A673 (cell line): ENCODE results near the gene P4HA1. TPM values are rescaled to one million over a fixed set of nuclear protein-coding genes. Genes with fewer than 3 reads are reported as not detected.

Experiments used
- BruUV-seq: library from RNA; stranded (reverse); fragments of 400-500 nt; replicated peaks from 2 replicates; lab custom pipeline; 2021; lab: Mats Ljungman, UMichigan
- CTCF ChIA-PET: fragments of 300-600 bp; sonication (Branson Sonifier 250); formaldehyde crosslinking; loops from one replicate; lab custom pipeline; 2022; ENCODE audit warnings: antibody characterized with exemption; lab: Charles Lee
- POLR2A ChIA-PET: fragments of 300-600 bp; sonication (Branson Sonifier 250); formaldehyde crosslinking; loops from one replicate; lab custom pipeline; 2022; ENCODE audit warnings: antibody characterized with exemption; ENCODE audit not compliant: low non-redundant PET; lab: Charles Lee
- DNase-seq: peaks from one replicate; pipeline ENCODE4 v3.0.0-alpha.2; 2015; ENCODE audit warnings: low spot score
- H3K27ac ChIP-seq: fragments of 200-600 bp; sonication (generic); 2 replicates; pipeline ENCODE4 v1.5.1; 2016; ENCODE audit warnings: mixed run types, low read depth, mild to moderate bottlenecking, mixed read lengths, antibody characterized with exemption, low read length; ENCODE audit not compliant: poor library complexity, severe bottlenecking
- H3K27me3 ChIP-seq: fragments of 200-600 bp; sonication (generic); replicated peaks from 2 replicates; pipeline ENCODE4 v1.6.1; 2017; ENCODE audit warnings: mixed run types, low read depth, mild to moderate bottlenecking, mixed read lengths, antibody characterized with exemption, low read length; ENCODE audit not compliant: insufficient read depth, poor library complexity
- H3K36me3 ChIP-seq: fragments of 200-600 bp; sonication (generic); 2 replicates; pipeline ENCODE4 v1.6.1; 2016; ENCODE audit warnings: mixed run types, mild to moderate bottlenecking, mixed read lengths, antibody characterized with exemption, low read length; ENCODE audit not compliant: insufficient read depth, poor library complexity, severe bottlenecking
- H3K4me1 ChIP-seq: fragments of 200-600 bp; sonication (generic); 2 replicates; pipeline ENCODE4 v1.6.1; 2017; ENCODE audit warnings: mixed run types, mild to moderate bottlenecking, mixed read lengths, antibody characterized with exemption, low read length; ENCODE audit not compliant: insufficient read depth, poor library complexity, severe bottlenecking
- H3K4me3 ChIP-seq: fragments of 200-600 bp; sonication (generic); 2 replicates; pipeline ENCODE4 v1.5.1; 2016; ENCODE audit warnings: low read depth, mixed run types, mild to moderate bottlenecking, mixed read lengths, low read length; ENCODE audit not compliant: poor library complexity, severe bottlenecking
- H3K9me3 ChIP-seq: fragments of 200-600 bp; sonication (generic); 2 replicates; pipeline ENCODE4 v1.6.1; 2016; ENCODE audit warnings: mixed run types, low read depth, mild to moderate bottlenecking, mixed read lengths, antibody characterized with exemption, low read length; ENCODE audit not compliant: poor library complexity, severe bottlenecking
- EZH2 ChIP-seq: fragments of 200-600 bp; sonication (generic); IDR thresholded peaks from 2 replicates; pipeline ENCODE4 v1.6.1; 2017; ENCODE audit warnings: borderline replicate concordance, low read depth, mild to moderate bottlenecking, mixed read lengths, antibody characterized with exemption, low read length; ENCODE audit not compliant: poor library complexity, severe bottlenecking
- intact Hi-C: fragments of 100-400 bp; cut with micrococcal nuclease; formaldehyde crosslinking; loops from one replicate; pipeline ENCODE4 v1.10.0; 2022; ENCODE audit not compliant: unreplicated experiment
- total RNA-seq: library from RNA; stranded (reverse); gene quantifications from 2 replicates; pipeline ENCODE4 v1.2.3, GENCODE V29; 2021
- TF ChIP-seq, protein P1 (sequence below): fragments of 300-800, 200-600 bp; sonication (generic); conservative IDR thresholded peaks from 2 replicates; pipeline ENCODE4 v1.5.1; 2017; ENCODE audit warnings: low read depth, mild to moderate bottlenecking, antibody characterized with exemption, low read length, moderate library complexity, mixed read lengths

Gene P4HA1
- total RNA-seq, 1 experiment from 2014 or later = 36.5 TPM

DNA sequence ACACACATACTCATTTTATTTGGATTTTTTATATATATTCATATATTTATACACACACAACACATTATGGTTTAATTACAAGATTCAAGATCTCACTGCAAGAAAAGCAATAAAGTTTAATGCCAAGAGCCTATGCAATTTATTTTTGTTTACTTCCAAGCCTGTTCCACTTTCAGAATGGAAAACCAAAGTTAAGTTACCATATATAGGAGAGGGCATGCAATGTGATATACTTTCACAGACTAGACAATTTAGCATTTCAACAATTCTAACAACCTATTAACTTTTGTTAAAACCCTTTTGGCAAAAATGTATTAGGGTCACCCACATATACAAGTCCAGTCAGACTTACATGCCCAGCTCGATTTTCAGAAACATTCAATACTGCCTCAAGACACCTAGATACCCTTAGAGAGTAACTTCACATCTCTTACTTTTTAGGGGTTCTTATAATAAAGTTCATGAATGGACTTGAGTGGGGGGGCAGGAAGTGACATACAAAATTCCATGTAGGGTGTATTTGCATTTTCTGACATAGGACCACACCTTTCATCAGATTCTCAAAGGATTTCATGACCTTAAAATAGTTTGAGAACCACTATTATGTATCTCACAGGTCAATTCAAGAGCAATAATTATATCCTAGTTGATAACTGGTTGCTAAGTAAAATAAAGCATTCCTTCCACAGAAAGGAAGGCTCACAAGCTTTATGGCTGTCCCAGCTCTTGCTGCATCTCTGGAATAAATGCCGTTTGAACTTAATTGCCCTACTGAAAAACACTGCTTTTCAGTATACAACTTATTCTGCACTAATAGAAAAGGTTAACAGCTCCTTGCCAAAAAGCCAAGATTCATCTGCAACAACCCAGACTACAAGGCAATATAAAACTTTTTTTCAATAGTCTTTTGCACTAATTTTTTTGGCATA lies 2.5 kb downstream of the P4HA1 start:
- Histone ChIP-seq H3K27me3 (no peaks in the 10 kb centered on the region), H3K9me3 (no peaks in the 10 kb centered on the region), H3K4me3 (peak overlapping the region; percentile 91), H3K4me1 (peaks cover 10% of the 10 kb centered on the region), H3K36me3 (no peaks in the 10 kb centered on the region), H3K27ac (no peak overlapping the region)
- ChIA-PET POLR2A (interaction anchor here (0.7 kb wide), 1 partner anchor 873 kb away, joined by 6 read pairs; no protein-coding TSS in a partner anchor), CTCF (no interaction called here)
- intact Hi-C loops = no loop called here
- no TSS peak for BruUV-seq
- TF ChIP-seq, protein P1, sequence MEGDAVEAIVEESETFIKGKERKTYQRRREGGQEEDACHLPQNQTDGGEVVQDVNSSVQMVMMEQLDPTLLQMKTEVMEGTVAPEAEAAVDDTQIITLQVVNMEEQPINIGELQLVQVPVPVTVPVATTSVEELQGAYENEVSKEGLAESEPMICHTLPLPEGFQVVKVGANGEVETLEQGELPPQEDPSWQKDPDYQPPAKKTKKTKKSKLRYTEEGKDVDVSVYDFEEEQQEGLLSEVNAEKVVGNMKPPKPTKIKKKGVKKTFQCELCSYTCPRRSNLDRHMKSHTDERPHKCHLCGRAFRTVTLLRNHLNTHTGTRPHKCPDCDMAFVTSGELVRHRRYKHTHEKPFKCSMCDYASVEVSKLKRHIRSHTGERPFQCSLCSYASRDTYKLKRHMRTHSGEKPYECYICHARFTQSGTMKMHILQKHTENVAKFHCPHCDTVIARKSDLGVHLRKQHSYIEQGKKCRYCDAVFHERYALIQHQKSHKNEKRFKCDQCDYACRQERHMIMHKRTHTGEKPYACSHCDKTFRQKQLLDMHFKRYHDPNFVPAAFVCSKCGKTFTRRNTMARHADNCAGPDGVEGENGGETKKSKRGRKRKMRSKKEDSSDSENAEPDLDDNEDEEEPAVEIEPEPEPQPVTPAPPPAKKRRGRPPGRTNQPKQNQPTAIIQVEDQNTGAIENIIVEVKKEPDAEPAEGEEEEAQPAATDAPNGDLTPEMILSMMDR = no peak
- TF ChIP-seq EZH2 = no peak
- DNase-seq = peak; percentile 14

DNA sequence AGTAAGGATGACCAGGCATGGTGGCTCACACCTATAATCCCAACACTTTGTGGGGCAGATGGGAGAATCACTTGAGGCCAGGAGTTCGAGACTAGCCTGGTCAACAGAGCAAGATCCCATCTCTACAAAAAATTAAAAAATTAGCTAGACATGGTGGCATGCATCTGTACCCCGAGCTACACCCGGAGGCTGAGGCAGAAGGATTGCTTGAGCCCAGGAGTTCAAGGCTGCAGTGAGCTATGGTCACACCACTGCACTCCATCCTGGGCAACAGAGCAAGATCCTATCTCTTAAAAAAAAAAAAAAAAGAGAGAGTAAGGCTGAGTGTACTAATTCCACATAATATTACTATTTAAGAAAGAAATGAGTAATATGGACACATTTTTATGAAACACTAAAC lies 3.8 kb downstream of the P4HA1 start:
- TF ChIP-seq, protein P1 = no peak
- TF ChIP-seq EZH2 = no peak
- DNase-seq = no peak
- H3K36me3 ChIP-seq = no peaks in the 10 kb centered on the region
- no TSS peak for BruUV-seq
- H3K4me3 ChIP-seq = no peak overlapping the region
- peaks cover 10% of the 10 kb centered on the region for H3K4me1 ChIP-seq
- no peaks in the 10 kb centered on the region for H3K27me3 ChIP-seq
- ChIA-PET CTCF (no interaction called here), POLR2A (no interaction called here)
- intact Hi-C loops = no loop called here
- H3K9me3 ChIP-seq = no peaks in the 10 kb centered on the region
- H3K27ac ChIP-seq = no peak overlapping the region

DNA sequence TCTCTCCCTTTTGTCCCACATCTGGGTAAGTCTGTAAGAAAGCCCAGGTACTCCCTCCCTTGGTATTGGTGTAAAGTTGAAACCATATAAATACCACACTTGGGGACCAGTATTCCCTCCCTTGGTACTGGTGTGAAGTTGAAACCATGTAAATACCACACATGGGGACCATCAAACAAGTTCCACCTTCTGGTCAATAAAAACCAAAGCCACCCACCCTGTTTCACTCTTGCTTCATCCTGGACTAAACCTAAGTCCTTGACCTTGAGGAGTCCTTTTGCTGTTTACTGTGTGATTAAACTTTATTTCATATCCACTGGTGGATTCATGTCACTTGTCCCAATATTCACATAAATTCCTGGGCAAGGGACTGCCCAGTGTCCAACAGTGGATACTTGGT lies 8.4 kb downstream of the P4HA1 start:
- no peak overlapping the region for H3K4me3 ChIP-seq
- ChIA-PET POLR2A (no interaction called here), CTCF (no interaction called here)
- H3K4me1 ChIP-seq = peaks cover 6% of the 10 kb centered on the region
- no peak overlapping the region for H3K27ac ChIP-seq
- DNase-seq = no peak
- no peaks in the 10 kb centered on the region for H3K9me3 ChIP-seq
- intact Hi-C loops = no loop called here
- no peaks in the 10 kb centered on the region for H3K36me3 ChIP-seq
- BruUV-seq = no TSS peak
- no peaks in the 10 kb centered on the region for H3K27me3 ChIP-seq
- no peak for TF ChIP-seq EZH2
- TF ChIP-seq, protein P1 = no peak
